Measurements from ENCODE around the gene ADRA1B. TPM values are rescaled to one million over a fixed set of nuclear protein-coding genes. Genes with fewer than 3 reads are reported as not detected.

Gene ADRA1B
- total RNA-seq, 1 experiment from 2014 or later = 0.29 TPM

DNA sequence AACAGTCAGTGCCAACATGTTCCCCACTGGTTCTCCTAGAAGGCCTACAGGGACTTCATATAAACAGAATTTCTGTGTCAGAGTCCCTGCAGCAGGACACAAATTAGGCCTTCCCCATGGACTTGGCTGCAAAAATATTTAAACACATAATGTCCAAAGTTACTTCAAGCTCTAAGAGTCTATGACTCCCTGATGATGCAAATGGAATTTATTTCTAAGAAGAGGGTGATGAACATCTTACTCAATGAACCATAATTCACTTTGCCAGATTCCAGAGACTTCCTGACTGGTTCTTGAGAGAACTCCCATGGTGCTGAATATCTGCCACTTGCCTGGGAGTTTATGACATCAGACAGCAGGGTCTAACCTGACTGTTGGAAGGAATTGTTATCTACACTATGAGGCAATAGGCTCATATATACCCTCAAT is 32.7 kb upstream of the ADRA1B start:
- POLR2A ChIA-PET (ENCODE audit: unreplicated experiment) = no interaction called here
- no peaks in the 10 kb centered on the region for H3K27me3 ChIP-seq (ENCODE audit: low read length)
- H3K36me3 ChIP-seq (ENCODE audit: low read depth, low read length) = no peaks in the 10 kb centered on the region
- TF ChIP-seq EZH2phosphoT487 (IDR thresholded peaks at IDR 0.05; ENCODE audit: borderline replicate concordance, low read length) (no peak), CTCF (conservative IDR thresholded peaks at IDR 0.05; ENCODE audit: low read depth, low read length) (no peak), EZH2 (IDR thresholded peaks at IDR 0.05; ENCODE audit: low read length, unreplicated experiment) (no peak)
- no peaks in the 10 kb centered on the region for H3K79me2 ChIP-seq (ENCODE audit: low read length)
- no peaks in the 10 kb centered on the region for H3K9me3 ChIP-seq (ENCODE audit: low read length)
- no peaks in the 10 kb centered on the region for H4K20me1 ChIP-seq (ENCODE audit: low read length)
- H2AFZ ChIP-seq (ENCODE audit: low read length) = no peak overlapping the region
- no peak overlapping the region for H3K27ac ChIP-seq (ENCODE audit: low read length)
- CTCF ChIA-PET = no interaction called here
- no TSS peak for BruUV-seq (replicated peaks)
- no peak overlapping the region for H3K4me2 ChIP-seq (ENCODE audit: low read length)
- H3K9ac ChIP-seq (ENCODE audit: low read length) = no peak overlapping the region
- no peaks in the 10 kb centered on the region for H3K9me2 ChIP-seq (replicated peaks; ENCODE audit: low read length)
- peak; percentile 20 for DNase-seq
- no peak for ATAC-seq
- intact Hi-C loops (cut with micrococcal nuclease) = no loop called here
- no peaks in the 10 kb centered on the region for H3K4me1 ChIP-seq (ENCODE audit: insufficient read depth, low read length)
- H3F3A ChIP-seq (ENCODE audit: low read length, unreplicated experiment) = no peaks in the 10 kb centered on the region
- no peak overlapping the region for H3K4me3 ChIP-seq (ENCODE audit: low read length)

- TF ChIP-seq EZH2 (IDR thresholded peaks at IDR 0.05; ENCODE audit: low read length, unreplicated experiment) (no peak), EZH2phosphoT487 (IDR thresholded peaks at IDR 0.05; ENCODE audit: borderline replicate concordance, low read length) (no peak), CTCF (conservative IDR thresholded peaks at IDR 0.05; ENCODE audit: low read depth, low read length) (no peak)
- no peaks in the 10 kb centered on the region for H4K20me1 ChIP-seq (ENCODE audit: low read length)
- H3K79me2 ChIP-seq (ENCODE audit: low read length) = no peaks in the 10 kb centered on the region
- no TSS peak for BruUV-seq (replicated peaks)
- DNase-seq = no peak
- H3K9me2 ChIP-seq (replicated peaks; ENCODE audit: low read length) = no peaks in the 10 kb centered on the region
- ChIA-PET POLR2A (ENCODE audit: unreplicated experiment) (no interaction called here), CTCF (no interaction called here)
- ATAC-seq = no peak
- no peak overlapping the region for H3K4me3 ChIP-seq (ENCODE audit: low read length)
- no peaks in the 10 kb centered on the region for H3K9me3 ChIP-seq (ENCODE audit: low read length)
- H3F3A ChIP-seq (ENCODE audit: low read length, unreplicated experiment) = no peaks in the 10 kb centered on the region
- no peak overlapping the region for H3K4me2 ChIP-seq (ENCODE audit: low read length)
- no peak overlapping the region for H2AFZ ChIP-seq (ENCODE audit: low read length)
- no peaks in the 10 kb centered on the region for H3K36me3 ChIP-seq (ENCODE audit: low read depth, low read length)
- intact Hi-C loops (cut with micrococcal nuclease) = no loop called here
- H3K27ac ChIP-seq (ENCODE audit: low read length) = no peak overlapping the region
- H3K4me1 ChIP-seq (ENCODE audit: insufficient read depth, low read length) = no peaks in the 10 kb centered on the region; the same call in 1 of the 2 replicates
- no peaks in the 10 kb centered on the region for H3K27me3 ChIP-seq (ENCODE audit: low read length)
- H3K9ac ChIP-seq (ENCODE audit: low read length) = no peak overlapping the region
These were observed 31.2 kb upstream of the ADRA1B start for GRCh38 chr5:159884917-159885620.

DNA sequence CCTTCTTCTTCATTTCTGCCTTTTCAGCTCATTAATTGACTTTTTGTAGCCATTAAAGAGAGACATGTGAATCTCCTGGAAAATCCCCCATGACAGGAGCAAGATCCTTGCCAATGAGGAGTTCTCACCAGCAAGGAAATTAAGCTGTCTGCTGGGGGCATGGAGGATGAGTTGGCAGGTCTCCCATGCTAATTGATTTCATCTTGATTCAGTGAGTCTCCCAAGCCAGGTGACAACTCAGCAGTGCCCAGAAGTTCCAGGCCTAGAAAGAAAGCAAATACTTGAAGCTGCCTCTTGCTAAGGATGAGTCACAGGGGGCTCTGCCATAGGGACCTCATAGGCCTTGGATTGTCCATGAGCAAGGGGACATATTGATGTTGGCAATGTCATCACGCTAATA is 30.0 kb upstream of the ADRA1B start:
- no peak overlapping the region for H3K9ac ChIP-seq (ENCODE audit: low read length)
- CTCF ChIA-PET = no interaction called here
- intact Hi-C loops (cut with micrococcal nuclease) = no loop called here
- no peak overlapping the region for H2AFZ ChIP-seq (ENCODE audit: low read length)
- BruUV-seq (replicated peaks) = no TSS peak
- no peaks in the 10 kb centered on the region for H3K79me2 ChIP-seq (ENCODE audit: low read length)
- no peaks in the 10 kb centered on the region for H3K9me3 ChIP-seq (ENCODE audit: low read length)
- no peak overlapping the region for H3K4me2 ChIP-seq (ENCODE audit: low read length)
- peaks cover 10% of the 10 kb centered on the region for H3K4me1 ChIP-seq (ENCODE audit: insufficient read depth, low read length)
- no peak overlapping the region for H3K27ac ChIP-seq (ENCODE audit: low read length)
- POLR2A ChIA-PET (ENCODE audit: unreplicated experiment) = no interaction called here
- no peaks in the 10 kb centered on the region for H3K27me3 ChIP-seq (ENCODE audit: low read length)
- no peaks in the 10 kb centered on the region for H3F3A ChIP-seq (ENCODE audit: low read length, unreplicated experiment)
- no peak overlapping the region for H3K4me3 ChIP-seq (ENCODE audit: low read length)
- H3K36me3 ChIP-seq (ENCODE audit: low read depth, low read length) = no peaks in the 10 kb centered on the region
- no peaks in the 10 kb centered on the region for H4K20me1 ChIP-seq (ENCODE audit: low read length)
- H3K9me2 ChIP-seq (replicated peaks; ENCODE audit: low read length) = no peaks in the 10 kb centered on the region
- TF ChIP-seq EZH2 (IDR thresholded peaks at IDR 0.05; ENCODE audit: low read length, unreplicated experiment) (no peak), CTCF (conservative IDR thresholded peaks at IDR 0.05; ENCODE audit: low read depth, low read length) (no peak), EZH2phosphoT487 (IDR thresholded peaks at IDR 0.05; ENCODE audit: borderline replicate concordance, low read length) (no peak)
- ATAC-seq (no peak), DNase-seq (no peak)
